ENCODE data around the gene NAPA. TPM values are rescaled to one million over a fixed set of nuclear protein-coding genes. Genes with fewer than 3 reads are reported as not detected.
"Not testable (repeated sequence)": the region's sequence is repeated elsewhere in the genome, so short reads cannot be mapped to it uniquely, and the experiment has no call there.

NAPA gene
- total RNA-seq, 1 donor from 2014 or later = 101 TPM

DNA sequence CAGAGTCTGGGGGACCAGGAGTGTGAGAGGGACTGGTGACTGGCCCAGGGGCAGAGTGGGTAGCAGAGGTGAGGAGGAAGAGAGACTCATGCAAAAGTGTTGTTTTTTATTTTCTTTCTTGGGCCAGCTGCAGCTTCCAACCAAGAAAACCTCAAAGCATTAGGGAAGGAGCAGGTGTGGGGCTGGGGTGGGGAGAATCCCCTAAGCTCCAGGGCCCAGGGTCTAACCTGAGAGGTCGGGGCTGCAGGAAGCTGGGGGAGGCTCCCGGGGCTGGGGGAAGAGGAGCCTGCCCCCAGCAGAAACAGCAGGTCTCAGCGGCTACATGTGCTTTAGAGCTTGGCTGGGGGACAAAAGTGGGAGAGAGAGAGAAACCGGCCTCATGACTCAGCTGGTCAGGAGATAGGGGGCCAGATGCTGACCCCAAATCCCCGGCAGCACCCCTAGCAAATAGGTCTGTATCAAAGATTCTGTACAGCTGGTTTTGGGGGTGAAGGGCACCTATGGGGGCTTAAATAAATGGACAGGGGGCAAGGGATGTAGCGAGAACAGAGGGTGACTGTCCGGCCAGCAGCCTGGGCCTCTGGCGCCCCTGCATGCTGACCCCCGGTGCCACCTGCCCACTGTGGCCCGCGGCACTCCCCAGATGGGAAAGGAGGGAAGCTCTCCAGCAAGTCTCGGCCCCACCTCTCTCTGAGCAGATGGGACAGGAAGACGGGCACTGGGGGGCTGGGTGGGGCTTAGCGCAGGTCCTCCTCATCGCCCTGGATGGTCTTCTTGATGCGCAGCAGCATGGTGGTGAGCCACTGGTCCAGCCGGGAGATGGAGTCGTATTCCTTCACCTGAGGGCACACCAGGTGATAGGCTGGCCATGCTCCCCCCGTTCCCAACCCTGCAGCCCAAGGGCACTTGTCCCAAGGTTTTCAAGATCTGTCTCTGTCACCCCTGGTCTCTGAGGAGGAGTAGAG lies 27.0 kb downstream of the NAPA start:
- intact Hi-C loops (cut with micrococcal nuclease) = no loop called here

DNA sequence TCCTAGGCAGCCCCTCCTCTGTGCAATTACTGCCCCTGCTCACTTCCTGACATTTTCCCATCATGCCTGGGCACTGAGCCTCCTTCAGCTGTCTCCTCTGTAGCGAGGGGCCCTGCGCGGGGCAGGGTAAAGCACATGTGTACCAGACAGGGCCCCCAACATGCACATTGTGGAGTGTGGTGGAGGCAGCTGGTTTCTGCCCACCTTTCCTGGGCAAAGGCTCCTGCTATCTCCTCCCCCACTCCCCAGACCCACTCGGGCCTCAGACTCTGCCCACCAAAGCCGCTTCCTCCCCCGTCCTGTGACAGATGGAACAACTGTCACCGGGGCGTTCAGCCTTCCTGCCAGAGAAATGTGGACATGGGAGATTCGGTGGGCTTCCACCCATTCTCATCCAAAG lies 28.0 kb downstream of the NAPA start:
- intact Hi-C loops (cut with micrococcal nuclease) = no loop called here

DNA sequence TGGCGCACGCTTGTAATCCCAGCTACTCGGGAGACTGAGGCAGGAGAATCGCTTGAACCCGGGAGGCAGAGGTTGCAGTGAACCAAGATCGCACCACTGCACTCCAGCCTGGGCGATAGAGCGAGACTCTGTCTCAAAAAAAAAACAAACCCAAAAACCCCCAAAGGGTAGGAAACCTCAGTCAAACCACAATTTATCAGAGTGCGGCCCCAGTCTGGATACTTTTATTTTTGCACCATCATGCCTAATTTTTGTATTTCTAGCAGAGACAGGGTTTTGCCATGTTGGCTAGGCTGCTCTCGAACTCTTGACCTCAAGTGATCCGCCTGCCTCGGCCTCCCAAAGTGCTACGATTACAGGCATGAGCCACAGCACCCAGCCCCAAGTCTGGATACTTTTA lies 28.6 kb downstream of the NAPA start:
- intact Hi-C loops (cut with micrococcal nuclease) = not testable (repeated sequence)

DNA sequence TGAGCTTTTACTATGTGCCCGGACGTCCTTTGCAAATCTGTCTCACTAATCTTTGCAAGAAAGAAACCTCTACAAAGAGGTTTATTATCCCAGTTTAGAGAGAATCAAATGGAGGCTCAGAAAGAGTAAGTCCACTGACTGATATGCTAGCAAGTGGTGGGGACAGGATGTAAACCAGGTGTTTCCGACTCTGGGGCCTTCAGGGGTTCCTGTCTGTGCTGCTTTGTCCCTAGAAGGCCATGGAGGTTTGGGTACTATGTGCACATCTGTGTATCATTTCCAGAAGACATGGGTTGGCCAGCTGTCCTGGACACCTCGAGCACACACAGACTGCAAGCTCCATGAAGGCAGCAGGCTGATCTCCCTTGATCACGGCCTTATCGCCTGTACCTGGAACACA lies 29.7 kb downstream of the NAPA start:
- intact Hi-C loops (cut with micrococcal nuclease) = loop anchor here (2.0 kb wide), 1 partner anchor 48 kb away; no protein-coding TSS in a partner anchor

DNA sequence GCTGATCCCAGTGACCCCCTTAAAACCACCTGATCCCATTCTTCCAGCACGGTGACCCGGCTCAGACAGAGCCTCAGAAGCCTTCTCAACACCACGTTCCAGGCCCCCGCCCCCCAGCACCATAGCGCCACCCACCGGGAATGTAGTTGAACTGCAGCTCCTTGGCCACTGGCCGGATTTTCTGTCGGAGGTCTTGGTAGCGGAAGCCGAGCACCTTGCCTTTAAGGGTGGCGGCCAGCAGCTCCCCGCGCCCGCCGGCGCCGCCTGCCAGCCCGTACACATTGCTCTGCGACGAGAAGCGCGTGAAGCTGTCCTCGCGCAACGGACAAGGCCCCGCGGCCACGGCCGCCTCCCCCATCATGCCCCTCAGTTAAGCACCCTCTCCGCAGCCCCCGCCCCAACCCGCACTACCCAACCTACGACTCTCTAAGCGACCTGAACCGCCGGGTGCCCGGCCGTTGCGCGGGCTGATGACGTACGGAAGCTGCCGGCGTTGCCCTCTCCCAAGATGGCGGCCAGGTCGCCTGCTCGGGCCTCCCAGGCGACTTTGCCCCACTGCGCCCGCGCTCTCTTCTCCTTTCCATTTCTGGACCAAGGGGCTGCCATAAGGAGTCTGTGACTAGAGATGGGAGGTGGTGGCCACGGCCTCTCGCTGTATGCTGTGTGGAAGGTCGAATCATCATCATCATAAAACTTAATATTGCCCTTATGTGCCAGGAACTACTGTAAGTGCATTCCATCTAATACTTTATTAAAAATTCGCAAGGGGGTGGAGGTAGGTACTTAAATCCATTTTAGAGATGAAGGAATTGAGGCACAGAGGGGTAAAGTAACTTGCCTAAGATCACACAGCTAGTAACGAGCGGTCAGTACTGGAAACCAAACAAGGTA lies 30.8 kb downstream of the NAPA start, which contains the start of gene KPTN:
Gene KPTN (minus strand): TSS at position 420 of the 891 bp plus-strand sequence. CDS start 59 bp downstream, at position 361.
- intact Hi-C loops (cut with micrococcal nuclease) = loop anchor here (1.0 to 2.0 kb wide), 5 partner anchors 31 to 135 kb away; partner anchors contain the start of genes DHX34 and NAPA

DNA sequence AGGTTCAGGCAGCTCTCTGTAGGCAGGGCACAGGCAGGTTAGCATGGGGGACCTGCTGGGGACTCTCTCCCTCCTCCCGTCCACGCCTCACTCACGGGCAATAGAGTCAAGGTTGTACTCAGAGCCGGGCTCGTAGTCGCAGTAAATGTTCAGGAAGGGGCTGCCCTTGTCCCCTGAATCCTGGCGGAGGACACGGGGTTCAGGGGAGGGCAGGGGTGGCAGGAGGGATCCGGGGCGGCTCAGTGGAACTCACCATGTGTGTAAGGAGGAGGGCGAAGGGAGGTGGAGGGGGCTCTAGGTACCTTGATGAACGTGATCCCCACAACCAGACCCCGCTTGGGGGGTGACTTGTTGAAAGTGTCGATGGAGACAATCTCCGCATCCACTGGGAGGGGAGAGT lies 31.7 kb downstream of the NAPA start:
- intact Hi-C loops (cut with micrococcal nuclease) = no loop called here

GRCh38 chr19:47481460-47482052 lies 33.3 kb downstream of the NAPA start:
- intact Hi-C loops (cut with micrococcal nuclease) = no loop called here

DNA sequence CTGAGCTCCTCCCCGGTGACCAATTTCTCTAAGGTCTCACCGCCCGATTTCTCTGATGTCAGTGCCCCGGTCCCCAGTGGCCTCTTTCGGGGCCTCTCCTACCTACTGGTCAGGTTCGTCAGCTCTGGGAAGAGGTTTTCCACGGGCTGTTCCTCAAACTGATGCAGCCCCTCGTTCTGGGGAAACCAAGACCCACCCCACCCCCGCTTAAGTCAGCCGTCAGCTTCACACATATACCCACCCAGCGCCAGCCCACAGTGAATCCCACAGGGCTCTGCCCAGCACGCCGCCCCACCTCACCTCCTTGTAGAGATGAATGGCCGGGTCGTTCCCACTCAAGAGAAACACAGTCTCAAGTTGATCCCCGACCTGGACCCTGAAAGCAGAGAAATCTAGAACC lies 34.2 kb downstream of the NAPA start:
- intact Hi-C loops (cut with micrococcal nuclease) = no loop called here

GRCh38 chr19:47479701-47480503 lies 35.0 kb downstream of the NAPA start:
- intact Hi-C loops (cut with micrococcal nuclease) = no loop called here

- intact Hi-C loops (cut with micrococcal nuclease) = no loop called here
These were observed 38.4 kb downstream of the NAPA start for GRCh38 chr19:47476438-47476972.

DNA sequence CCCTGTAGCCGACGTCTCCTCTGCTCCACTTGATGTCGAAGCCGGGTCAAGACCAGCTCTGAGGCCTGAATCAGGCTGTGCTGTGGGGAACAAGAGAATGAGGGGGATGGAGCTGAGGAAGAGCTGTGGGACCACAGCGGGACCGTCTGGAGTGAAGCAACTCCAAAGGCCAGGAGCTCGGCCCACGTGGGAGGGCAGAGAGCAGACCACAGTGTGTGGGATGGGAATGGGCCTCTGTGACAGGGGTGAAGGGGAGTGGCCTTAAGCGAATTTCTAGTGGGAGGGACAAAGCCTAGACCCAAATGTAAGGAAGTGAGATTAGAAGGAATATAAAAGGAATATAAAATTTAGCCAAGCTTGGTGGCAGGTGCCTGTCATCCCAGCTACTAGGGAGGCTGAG lies 39.4 kb downstream of the NAPA start:
- intact Hi-C loops (cut with micrococcal nuclease) = no loop called here

- intact Hi-C loops (cut with micrococcal nuclease) = no loop called here
These were observed 41.5 kb downstream of the NAPA start for GRCh38 chr19:47473336-47473735.

GRCh38 chr19:47471733-47472457 lies 43.0 kb downstream of the NAPA start, which contains the start of gene SLC8A2:
TSS of gene SLC8A2 (minus strand) at chr19:47471893. CDS start at chr19:47466403, 5,490 bp downstream.
- intact Hi-C loops (cut with micrococcal nuclease) = loop anchor here (1.0 kb wide), 1 partner anchor 25 kb away; no protein-coding TSS in a partner anchor

GRCh38 chr19:47471381-47471732 lies 43.5 kb downstream of the NAPA start:
- intact Hi-C loops (cut with micrococcal nuclease) = no loop called here

DNA sequence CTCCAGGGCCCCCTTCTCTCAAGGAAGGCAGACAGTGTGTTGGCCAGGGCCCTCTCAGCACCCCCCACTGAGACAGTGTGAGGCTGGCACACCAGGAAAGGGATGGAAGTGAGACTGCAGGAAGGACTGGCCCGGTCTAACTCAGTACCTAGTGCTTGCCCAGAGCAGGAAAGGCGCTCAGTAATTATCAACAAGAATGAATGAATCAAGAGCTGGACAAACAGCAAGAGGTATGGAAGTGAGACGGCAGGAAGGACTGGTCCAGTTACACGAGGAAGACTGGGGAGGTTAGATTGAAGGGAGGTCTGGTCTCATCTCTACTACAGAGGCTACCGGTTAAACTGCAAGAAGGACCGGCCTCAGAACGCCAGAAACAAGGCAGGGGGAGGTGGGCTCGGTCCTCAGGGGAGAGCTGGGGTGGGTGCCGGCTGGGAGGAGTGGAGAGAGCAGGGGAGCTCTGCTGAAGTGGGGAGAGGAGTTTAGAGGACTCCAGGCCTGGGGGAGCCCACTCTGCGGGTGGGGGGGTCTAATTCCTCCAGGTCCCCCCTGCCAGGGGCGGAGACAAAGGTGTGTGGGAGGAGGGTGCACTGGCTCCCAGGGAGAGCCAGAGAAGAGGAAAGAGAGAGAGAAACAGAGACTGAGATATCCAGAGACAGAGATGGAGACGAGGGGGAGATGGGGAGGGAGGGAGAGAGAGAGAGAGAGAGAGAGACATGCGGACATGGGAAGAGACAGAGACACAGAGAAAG lies 44.2 kb downstream of the NAPA start:
- intact Hi-C loops (cut with micrococcal nuclease) = no loop called here

DNA sequence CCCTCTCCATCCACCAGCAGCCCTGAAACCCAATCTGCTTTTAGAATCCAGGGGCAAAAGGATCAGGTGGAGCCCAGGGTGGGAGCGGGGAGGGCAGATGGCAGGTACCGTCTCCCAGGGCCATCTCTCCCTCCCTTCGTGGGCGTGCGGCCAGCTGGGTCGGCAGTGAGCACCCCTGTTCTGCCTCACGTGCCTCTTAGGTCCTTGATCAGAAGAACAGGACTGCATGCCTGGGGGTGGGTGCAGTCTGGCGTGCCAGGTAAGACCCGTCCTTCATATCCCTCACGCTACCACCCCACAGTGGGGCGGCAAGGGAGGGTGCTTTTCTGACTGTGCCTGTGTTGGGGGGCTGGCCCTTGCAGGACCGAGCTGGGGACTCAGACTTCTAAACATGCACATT lies 45.1 kb downstream of the NAPA start:
- intact Hi-C loops (cut with micrococcal nuclease) = no loop called here

DNA sequence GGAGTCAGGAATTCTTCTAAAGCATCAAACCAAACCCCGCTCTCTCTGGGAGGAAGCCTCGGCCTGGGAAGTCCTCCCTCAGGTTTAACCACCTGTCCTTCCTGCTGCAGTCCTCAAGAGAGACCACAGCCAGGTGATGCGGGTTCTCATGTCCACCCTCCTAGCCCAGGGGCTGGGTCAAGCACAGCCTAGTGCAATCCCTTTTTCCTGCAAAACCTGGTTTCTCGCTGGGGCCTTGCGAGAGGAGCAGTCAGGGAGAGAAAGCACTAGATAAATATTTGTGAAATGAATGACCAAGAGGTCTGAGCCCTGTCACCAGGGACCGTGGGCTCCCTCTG lies 45.5 kb downstream of the NAPA start:
- intact Hi-C loops (cut with micrococcal nuclease) = no loop called here

- intact Hi-C loops (cut with micrococcal nuclease) = no loop called here
These were observed 46.9 kb downstream of the NAPA start for GRCh38 chr19:47467914-47468313.

DNA sequence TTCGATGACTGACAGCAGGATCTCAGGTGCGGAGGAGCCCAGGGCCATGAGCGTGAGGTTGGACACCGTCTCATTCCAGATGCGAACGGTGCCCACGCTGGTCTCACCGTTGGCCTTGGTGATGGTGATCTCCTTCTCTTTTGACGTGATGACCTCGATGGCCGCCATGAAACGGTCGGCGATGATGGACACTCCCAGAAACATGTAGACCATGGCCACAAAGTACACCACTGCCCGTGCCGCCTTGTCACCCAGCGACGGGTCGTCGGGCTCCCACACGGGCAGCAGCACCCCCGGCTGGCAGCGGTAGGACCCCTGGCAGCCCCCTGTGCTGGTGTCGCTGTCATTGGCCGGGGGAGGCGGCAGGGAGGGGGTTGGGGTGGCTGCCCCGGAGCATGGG lies 48.9 kb downstream of the NAPA start:
- intact Hi-C loops (cut with micrococcal nuclease) = no loop called here

Measured in T-helper 1 cell treated with Interleukin-12 subunit alpha and Interleukin-12 subunit beta and Interleukin-4 antibody, amounts not matched to agents 30 ng/mL and 1 ng/mL, for 36 hours (primary cell).